Gastroesophageal sphincter (tissue), 4 donors: Measurements from ENCODE around the gene RAPGEF3. TPM values are rescaled to one million over a fixed set of nuclear protein-coding genes. Genes with fewer than 3 reads are reported as not detected.

Source experiments
- ATAC-seq: fragments of 150-250 bp; one replicate; pipeline ENCODE4 v1.9.1; 2016; ENCODE audit warnings: mild to moderate bottlenecking, moderate library complexity
- H3K27ac ChIP-seq, 4 donors: fragments of 200-600 bp; sonication (generic) in 3 of 4; 1 replicate in 3 of 4; 2 replicates in 1 of 4; pipeline ENCODE4 v1.5.1; 2016 to 2019
- H3K27me3 ChIP-seq: fragments of 200-600 bp; sonication (generic); one replicate; pipeline ENCODE4 v1.5.1; 2019
- H3K36me3 ChIP-seq, 2 donors: fragments of 200-600 bp; sonication (generic); one replicate each; pipeline ENCODE4 v1.5.1; 2019; ENCODE audit warnings: control low read depth in 1 of 2
- H3K4me1 ChIP-seq, 3 donors: fragments of 200-600 bp; sonication (generic); 1 replicate in 2 of 3; 2 replicates in 1 of 3; pipeline ENCODE4 v1.5.1; 2016 to 2019; ENCODE audit warnings: control low read depth in 2 of 3
- H3K4me3 ChIP-seq, 2 donors: fragments of 200-600 bp; sonication (generic); one replicate each; pipeline ENCODE4 v1.5.1; 2019; ENCODE audit warnings: mild to moderate bottlenecking in 1 of 2, moderate library complexity in 1 of 2
- H3K9me3 ChIP-seq, 3 donors: fragments of 200-600 bp; sonication (generic); one replicate each; pipeline ENCODE4 v1.5.1; 2017 to 2019; ENCODE audit warnings: control low read depth in 2 of 3
- CTCF ChIP-seq, 4 experiments: fragments of 200-600 bp in 2 of 4; fragments of 450-650 bp in 2 of 4; sonication (generic) in 1 of 4; IDR thresholded peaks; one replicate each; pipeline ENCODE4 v1.5.1; 2017 to 2019; ENCODE audit warnings: antibody characterized with exemption in 4 of 4, mild to moderate bottlenecking in 2 of 4, moderate library complexity in 2 of 4
- EP300 ChIP-seq: sonication (generic); formaldehyde crosslinking; IDR thresholded peaks from one replicate; pipeline ENCODE4 v1.6.1; 2017; ENCODE audit warnings: antibody characterized with exemption, mild to moderate bottlenecking
- POLR2A ChIP-seq, 2 donors: fragments of 450-650 bp; IDR thresholded peaks; one replicate each; pipeline ENCODE4 v1.6.1; 2017; ENCODE audit warnings: antibody characterized with exemption in 2 of 2, mild to moderate bottlenecking in 2 of 2, moderate library complexity in 1 of 2
- POLR2AphosphoS5 ChIP-seq: sonication (generic); formaldehyde crosslinking; IDR thresholded peaks from one replicate; pipeline ENCODE4 v1.6.1; 2017; ENCODE audit warnings: antibody characterized with exemption
- WGBS, 2 donors: methylation state at CpG; one replicate each; pipeline ENCODE4 v1.1.5; 2018; ENCODE audit warnings: low coverage in 1 of 2; 5-methylcytosine and 5-hydroxymethylcytosine counted together
- total RNA-seq, 4 donors: library from RNA; depleted of rRNA; stranded (reverse); fragments of >200 nt; gene quantifications; one replicate each; pipeline ENCODE4 v1.1.0, GENCODE V29; 2016

The RAPGEF3 gene
- total RNA-seq, 4 donors from 2014 or later = 19.3 to 56.8 (median 25.5) TPM

- no peak for TF ChIP-seq CTCF (IDR thresholded peaks at IDR 0.05)
- no peak for TF ChIP-seq EP300
- TF ChIP-seq POLR2AphosphoS5 = no peak
- no peak for TF ChIP-seq POLR2A (IDR thresholded peaks at IDR 0.05)
- Histone ChIP-seq H3K9me3 (no peaks in the 10 kb centered on the region), H3K27ac (no peak overlapping the region), H3K4me3 (no peak overlapping the region), H3K27me3 (no peaks in the 10 kb centered on the region), H3K4me1 (peaks cover 0 to 17% (median 0%) of the 10 kb centered on the region in 3 donors), H3K36me3 (peaks cover 0 to 42% of the 10 kb centered on the region in 2 donors)
- ATAC-seq = no peak
- 86 to 92% methylated on average over 2 of the region's 2 CpGs for whole genome bisulfite sequencing, 2 donors
These were observed 58.4 kb downstream of the RAPGEF3 start for GRCh38 chr12:47700263-47700662.

GRCh38 chr12:47698631-47699030, 60.0 kb downstream of the RAPGEF3 start:
- H3K4me3 ChIP-seq = no peak overlapping the region

GRCh38 chr12:47698055-47698454, 60.6 kb downstream of the RAPGEF3 start:
- no peak for TF ChIP-seq EP300
- TF ChIP-seq POLR2A (IDR thresholded peaks at IDR 0.05) = no peak
- TF ChIP-seq CTCF (IDR thresholded peaks at IDR 0.05) = no peak
- TF ChIP-seq POLR2AphosphoS5 = no peak
- Histone ChIP-seq H3K9me3 (no peaks in the 10 kb centered on the region), H3K4me1 (no peaks in the 10 kb centered on the region), H3K27ac (no peak overlapping the region), H3K36me3 (peaks cover 0 to 61% of the 10 kb centered on the region in 2 donors), H3K27me3 (no peaks in the 10 kb centered on the region), H3K4me3 (no peak overlapping the region)
- 76 to 91% methylated on average over 4 of the region's 4 CpGs for WGBS, 2 donors
- ATAC-seq = no peak

More at GRCh38 chr12:47698631-47699030, 60.0 kb downstream of the RAPGEF3 start:
- Histone ChIP-seq H3K9me3 (no peaks in the 10 kb centered on the region), H3K27ac (no peak overlapping the region), H3K36me3 (peaks cover 0 to 55% of the 10 kb centered on the region in 2 donors), H3K4me1 (peaks cover 0 to under 1% (median 0%) of the 10 kb centered on the region in 3 donors), H3K27me3 (no peaks in the 10 kb centered on the region)
- whole genome bisulfite sequencing, 2 donors = 89 to 92% methylated on average over 7 of the region's 7 CpGs
- TF ChIP-seq EP300 = no peak
- TF ChIP-seq CTCF (IDR thresholded peaks at IDR 0.05) = no peak
- no peak for TF ChIP-seq POLR2AphosphoS5
- TF ChIP-seq POLR2A (IDR thresholded peaks at IDR 0.05) = no peak
- no peak for ATAC-seq

GRCh38 chr12:47689215-47689614, 69.5 kb downstream of the RAPGEF3 start:
- 92 to 100% methylated on average over 2 of the region's 2 CpGs for WGBS, 2 donors
- no peak for ATAC-seq

More at GRCh38 chr12:47689215-47689614, 69.5 kb downstream of the RAPGEF3 start:
- Histone ChIP-seq H3K4me1 (no peaks in the 10 kb centered on the region), H3K9me3 (no peaks in the 10 kb centered on the region), H3K4me3 (no peak overlapping the region), H3K36me3 (peaks cover 0 to 75% of the 10 kb centered on the region in 2 donors), H3K27ac (no peak overlapping the region), H3K27me3 (no peaks in the 10 kb centered on the region)
- TF ChIP-seq EP300 (no peak), POLR2AphosphoS5 (no peak), POLR2A (IDR thresholded peaks at IDR 0.05) (no peak), CTCF (IDR thresholded peaks at IDR 0.05) (no peak)
